Left forelimb (tissue), 1 donor: ENCODE measurements around the gene PLA2G2E.
"Not testable (repeated sequence)": the region's sequence is repeated elsewhere in the genome, so short reads cannot be mapped to it uniquely, and the experiment has no call there.

ENCODE experiments used
- DNase-seq: peaks from one replicate; pipeline ENCODE4 v3.0.0-alpha.2; 2018; ENCODE audit warnings: low spot score

PLA2G2E gene

DNA sequence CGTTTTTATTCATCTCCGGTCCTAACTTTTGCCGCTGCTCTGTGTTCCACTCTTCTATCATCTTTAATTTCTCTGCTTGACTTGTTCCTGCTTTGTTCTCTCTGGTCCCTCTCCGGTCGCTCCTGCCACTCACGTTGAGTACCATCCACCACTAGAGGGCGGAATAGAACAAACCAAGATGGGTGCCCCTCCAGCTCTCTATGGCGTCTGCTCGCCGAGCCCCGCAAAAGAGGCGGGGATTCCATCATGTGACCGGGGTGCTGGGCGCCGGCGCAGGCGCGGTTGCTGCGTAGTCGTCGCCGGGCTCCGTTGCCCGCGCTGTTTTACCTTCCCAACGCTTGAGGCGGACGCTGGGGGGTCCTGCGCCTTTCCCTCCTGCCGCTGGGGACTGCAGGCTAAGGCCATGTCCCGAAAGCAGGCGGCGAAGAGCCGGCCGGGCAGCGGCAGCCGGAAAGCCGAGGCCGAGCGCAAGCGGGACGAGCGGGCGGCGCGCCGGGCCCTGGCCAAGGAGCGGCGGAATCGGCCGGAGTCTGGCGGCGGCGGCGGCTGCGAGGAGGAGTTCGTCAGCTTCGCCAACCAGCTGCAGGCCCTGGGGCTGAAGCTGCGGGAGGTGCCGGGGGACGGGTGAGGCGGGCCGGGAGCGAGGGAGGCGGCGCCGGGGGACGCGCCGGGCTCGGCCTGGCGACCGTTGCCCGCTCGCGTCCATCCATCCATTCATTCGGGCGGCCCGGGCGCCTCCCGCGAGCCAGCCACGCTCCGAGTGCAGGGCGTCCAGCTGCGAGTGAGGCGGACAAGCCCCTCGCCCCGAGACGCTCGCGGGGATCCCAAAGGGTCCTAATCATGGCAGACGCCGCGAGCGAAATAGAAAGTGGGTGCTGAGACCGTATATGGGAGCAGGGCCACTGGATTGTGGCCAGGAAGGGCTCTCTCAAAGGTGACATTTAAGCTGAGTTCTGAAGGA lies 41.0 kb downstream of the PLA2G2E start, which contains the start of gene OTUD3:
TSS of gene OTUD3 (plus strand) at position 285 of the 961 bp plus-strand sequence. CDS start at position 404, 119 bp downstream.
- peak; percentile 95 for DNase-seq

DNA sequence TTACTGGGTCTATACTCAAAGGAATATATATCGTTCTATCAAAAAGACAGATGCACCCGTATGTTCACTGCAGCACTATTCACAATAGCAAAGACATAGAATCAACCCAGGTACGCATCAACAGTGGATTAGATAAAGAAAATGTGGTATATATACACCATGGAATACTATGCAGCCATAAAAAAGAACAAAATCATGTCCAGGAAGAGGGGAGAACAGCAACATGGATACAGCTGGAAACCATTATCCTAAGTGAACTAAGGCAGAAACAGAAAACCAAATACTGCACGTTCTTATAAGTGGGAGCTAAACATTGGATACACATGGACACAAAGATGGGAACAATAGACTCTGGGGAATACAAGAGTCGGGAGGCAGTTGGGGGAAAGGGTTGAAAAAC lies 42.6 kb downstream of the PLA2G2E start:
- DNase-seq = not testable (repeated sequence)

DNA sequence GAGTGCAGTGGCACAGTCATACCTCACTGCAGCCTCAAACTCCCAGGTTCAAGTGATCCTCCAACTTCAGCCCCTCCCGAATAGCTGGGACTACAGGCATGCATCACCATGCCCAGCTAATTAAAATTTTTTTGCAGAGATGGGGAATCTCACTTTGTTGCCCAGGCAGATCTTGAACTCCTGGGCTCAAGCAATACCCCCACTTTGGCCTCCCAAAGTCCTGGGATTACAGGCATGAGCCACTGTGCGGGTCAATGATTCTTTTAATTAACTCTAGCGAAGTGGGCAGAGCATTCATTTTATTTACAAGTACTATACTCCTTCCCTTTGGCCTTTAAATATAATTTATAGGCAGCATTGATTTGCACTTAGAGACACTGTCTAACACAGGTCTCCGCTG lies 43.8 kb downstream of the PLA2G2E start:
- no peak for DNase-seq

DNA sequence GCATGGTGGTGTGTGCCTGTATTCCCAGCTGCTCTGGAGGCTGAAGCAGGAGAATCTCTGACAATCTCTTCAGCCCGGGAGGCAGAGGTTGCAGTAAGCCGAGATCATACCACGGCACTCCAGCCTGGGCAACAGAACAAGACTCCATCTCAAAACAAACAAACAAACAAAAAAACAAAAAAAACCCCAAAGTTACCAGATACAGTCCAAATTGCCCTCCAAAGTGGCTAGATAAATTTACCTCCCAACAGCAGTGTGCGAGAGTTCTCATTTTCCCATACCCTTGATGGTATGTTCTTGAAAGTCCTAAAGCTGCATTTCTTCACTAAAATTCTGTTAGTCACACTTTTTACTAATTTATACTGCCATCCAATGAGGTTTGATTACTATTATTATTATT lies 44.2 kb downstream of the PLA2G2E start:
- DNase-seq = no peak

DNA sequence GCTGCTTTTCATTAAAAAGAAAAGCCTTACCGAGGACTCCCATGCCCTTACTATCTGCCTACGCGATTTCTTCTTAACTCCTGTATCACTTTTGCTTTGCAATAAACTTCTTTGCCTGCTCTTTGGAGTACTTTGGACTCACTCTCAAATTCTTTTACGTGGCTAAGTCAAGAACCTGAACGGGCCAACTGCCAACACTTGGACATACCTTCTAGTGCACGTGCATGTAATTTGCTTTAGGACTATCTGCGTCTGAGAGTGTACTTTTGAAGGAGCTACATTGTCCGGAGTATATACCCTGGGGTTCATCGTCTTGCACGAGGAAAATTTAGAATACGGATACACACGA lies 44.8 kb downstream of the PLA2G2E start:
- DNase-seq = no peak

GRCh38 chr1:19877821-19878636 lies 45.4 kb downstream of the PLA2G2E start:
- DNase-seq = no peak

DNA sequence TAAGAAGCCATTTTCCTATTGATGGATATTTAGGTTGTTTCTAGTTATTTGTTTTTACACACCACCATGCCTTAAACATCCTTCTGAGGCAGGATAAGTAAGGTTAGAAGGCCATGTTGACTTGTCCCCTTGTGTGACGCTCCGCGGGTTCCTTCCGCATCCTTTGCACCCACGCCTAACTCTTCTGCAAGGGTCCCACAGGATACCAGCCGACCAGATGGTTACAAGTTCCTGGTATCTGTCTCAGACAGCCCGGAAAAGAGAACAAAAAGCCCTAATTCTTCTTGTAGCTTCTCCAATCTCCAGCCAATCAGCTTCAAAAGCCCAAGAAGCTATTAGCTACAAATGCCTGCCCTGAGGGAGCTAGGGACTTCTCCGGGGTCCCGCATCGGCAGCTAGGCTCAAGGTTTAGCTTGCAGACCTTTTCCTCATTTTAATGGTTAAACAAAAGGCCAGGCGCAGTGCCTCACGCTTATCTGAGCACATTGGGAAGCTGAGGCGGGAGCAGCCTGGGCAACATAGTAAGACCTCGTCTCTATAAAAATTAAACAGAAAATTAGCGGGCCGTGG lies 46.2 kb downstream of the PLA2G2E start:
- DNase-seq = no peak

DNA sequence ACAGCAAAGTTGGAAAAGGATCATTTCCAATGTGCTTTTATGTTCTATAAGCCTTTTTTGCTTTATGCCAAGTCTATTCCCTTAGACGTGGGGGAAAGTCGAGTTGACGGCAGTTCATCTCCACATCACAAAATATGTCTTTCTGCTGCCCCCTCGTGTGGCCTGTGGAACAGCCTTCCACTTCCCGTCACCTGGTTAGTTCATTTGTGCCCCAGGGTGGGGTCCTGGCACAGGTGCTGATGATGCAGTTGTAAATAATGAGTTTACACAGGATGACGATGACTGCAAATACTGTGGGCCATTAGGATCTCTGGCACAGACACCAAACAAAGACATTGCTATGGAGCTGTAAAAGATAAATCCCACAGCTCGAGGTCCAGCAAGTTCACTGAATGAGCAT lies 51.2 kb downstream of the PLA2G2E start:
- DNase-seq = no peak
